22Rv1 (cell line): ENCODE results near the gene CAMK2D.

Experiments
- CTCF ChIP-seq: fragments of 450-650 bp; IDR thresholded peaks from 2 replicates; pipeline ENCODE4 v1.5.1; 2017; ENCODE audit warnings: mild to moderate bottlenecking
- ZFX ChIP-seq: fragments of 450-650 bp; IDR thresholded peaks from 2 replicates; pipeline ENCODE4 v1.6.1; 2017; ENCODE audit warnings: antibody characterized with exemption, borderline replicate concordance

DNA sequence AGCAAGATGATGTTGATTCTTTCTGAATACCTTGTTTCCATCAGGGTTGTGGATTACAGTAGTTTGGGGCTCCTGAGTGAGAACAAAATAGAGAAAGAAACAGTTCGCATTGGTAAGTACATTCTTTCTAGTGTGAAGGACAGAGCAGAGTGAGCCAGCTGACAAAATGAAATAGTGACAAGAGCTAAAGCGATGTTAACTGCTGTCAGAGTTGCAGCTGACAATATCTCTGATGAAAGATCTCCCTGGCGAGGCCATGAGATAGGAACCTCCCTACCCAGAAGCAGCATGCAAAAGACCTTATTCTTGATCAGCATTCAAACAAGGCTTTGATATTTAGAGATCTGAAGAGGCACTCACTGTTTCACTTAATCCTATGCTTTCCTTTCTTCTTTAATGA is 258.6 kb downstream of the CAMK2D start:
- TF ChIP-seq CTCF (no peak), ZFX (no peak)
